H1 (cell line): ENCODE results near the gene LPCAT3. TPM values are rescaled to one million over a fixed set of nuclear protein-coding genes. Genes with fewer than 3 reads are reported as not detected.

Source experiments
- CTCF ChIA-PET: fragments of 300-600 bp; sonication (Branson Sonifier 250); formaldehyde crosslinking; loops from one replicate; lab custom pipeline; 2021; ENCODE audit not compliant: partially characterized antibody; lab: Charles Lee
- POLR2A ChIA-PET: fragments of 300-600 bp; sonication (Branson Sonifier 250); formaldehyde crosslinking; loops from one replicate; lab custom pipeline; 2021; ENCODE audit warnings: inconsistent platforms; ENCODE audit not compliant: partially characterized antibody; lab: Charles Lee
- DNase-seq, 2 experiments: peaks; one replicate each; pipeline versions ENCODE4 v3.0.0 to v3.0.0-alpha.2; 2010 to 2022; ENCODE audit warnings: low spot score in 2 of 2, low read depth in 1 of 2, mixed read lengths in 1 of 2
- FAIRE-seq: peaks from 2 replicates; lab custom pipeline; 2011; peaks lifted over from hg19 to GRCh38; lab: Jason Lieb, UNC
- H2AFZ ChIP-seq: 2 replicates; pipeline ENCODE4 v1.8.1; 2012; ENCODE audit warnings: low read length, inconsistent platforms
- H2AK5ac ChIP-seq: 2 replicates; pipeline ENCODE4 v1.6.1; 2013; ENCODE audit warnings: low read depth, low read length
- H2BK120ac ChIP-seq: replicated peaks from 2 replicates; pipeline ENCODE3; 2013; ENCODE audit warnings: low read depth, low read length, inconsistent platforms
- H2BK12ac ChIP-seq: 2 replicates; pipeline ENCODE4 v1.6.1; 2013; ENCODE audit warnings: low read depth, low read length
- H2BK15ac ChIP-seq: 2 replicates; pipeline ENCODE4 v1.6.1; 2013; ENCODE audit warnings: low read length
- H2BK20ac ChIP-seq: 2 replicates; pipeline ENCODE4 v1.6.1; 2013; ENCODE audit warnings: low read length
- H2BK5ac ChIP-seq: 2 replicates; pipeline ENCODE4 v1.6.1; 2013; ENCODE audit warnings: low read depth, low read length
- H3K14ac ChIP-seq: 2 replicates; pipeline ENCODE4 v1.6.1; 2013; ENCODE audit warnings: inconsistent platforms; ENCODE audit not compliant: insufficient read length
- H3K18ac ChIP-seq: 2 replicates; pipeline ENCODE4 v1.6.1; 2013; ENCODE audit warnings: low read length; ENCODE audit errors: extremely low read depth
- H3K23ac ChIP-seq: 2 replicates; pipeline ENCODE4 v1.6.1; 2013; ENCODE audit warnings: inconsistent platforms; ENCODE audit not compliant: insufficient read length
- H3K23me2 ChIP-seq: 2 replicates; pipeline ENCODE4 v1.6.1; 2013; ENCODE audit warnings: low read depth, low read length
- H3K27ac ChIP-seq: 2 replicates; pipeline ENCODE4 v1.6.1; 2011; ENCODE audit warnings: low read depth, low read length, inconsistent platforms
- H3K27me3 ChIP-seq, 4 experiments: replicated peaks in 1 of 4; 1 replicate in 1 of 4; 2 replicates in 3 of 4; pipeline versions ENCODE4 v1.6.1 to v1.8.1; 2011 to 2013; ENCODE audit warnings: low read length in 3 of 4, mild to moderate bottlenecking in 3 of 4, inconsistent platforms in 2 of 4, mixed read lengths in 2 of 4, moderate library complexity in 1 of 4; ENCODE audit not compliant: control insufficient read depth in 3 of 4, insufficient read depth in 3 of 4; ENCODE audit errors: extremely low read depth in 1 of 4
- H3K36me3 ChIP-seq, 4 experiments: 2 replicates each; pipeline versions ENCODE4 v1.6.1 to v1.8.1; 2011 to 2013; ENCODE audit warnings: mild to moderate bottlenecking in 4 of 4, low read length in 3 of 4, moderate library complexity in 2 of 4, control low read depth in 1 of 4, inconsistent platforms in 1 of 4; ENCODE audit not compliant: insufficient read depth in 4 of 4, control insufficient read depth in 2 of 4
- H3K4ac ChIP-seq: replicated peaks from 2 replicates; pipeline ENCODE3; 2013; ENCODE audit warnings: low read length, low read depth, mixed read lengths, inconsistent platforms; ENCODE audit not compliant: insufficient read length
- H3K4me1 ChIP-seq, 4 experiments: replicated peaks in 1 of 4; 1 replicate in 1 of 4; 2 replicates in 3 of 4; pipeline versions ENCODE4 v1.6.1 to v1.8.1; 2011 to 2013; ENCODE audit warnings: low read length in 3 of 4, inconsistent platforms in 2 of 4, mixed read lengths in 1 of 4; ENCODE audit not compliant: insufficient read depth in 4 of 4, control insufficient read depth in 3 of 4
- H3K4me2 ChIP-seq, 2 experiments: 2 replicates each; pipeline versions ENCODE4 v1.6.1 to v1.8.1; 2011 to 2013; ENCODE audit warnings: low read depth in 2 of 2, low read length in 2 of 2, control low read depth in 1 of 2, inconsistent platforms in 1 of 2, mild to moderate bottlenecking in 1 of 2; ENCODE audit not compliant: insufficient read depth in 1 of 2
- H3K4me3 ChIP-seq, 4 experiments: fragments of 200-600, 300-600 bp in 1 of 4; sonication (generic), shearing (Covaris generic), sonication (Bioruptor Twin) in 1 of 4; 2 replicates each; pipeline versions ENCODE4 v1.5.1 to v1.8.1; 2011 to 2016; ENCODE audit warnings: low read length in 4 of 4, low read depth in 3 of 4, control low read depth in 2 of 4, inconsistent platforms in 2 of 4, mild to moderate bottlenecking in 2 of 4, mixed read lengths in 1 of 4, moderate library complexity in 1 of 4; ENCODE audit not compliant: insufficient read depth in 2 of 4; ENCODE audit errors: extremely low read depth in 1 of 4
- H3K56ac ChIP-seq: replicated peaks from 2 replicates; pipeline ENCODE3; 2013; ENCODE audit warnings: low read depth, mild to moderate bottlenecking, mixed read lengths, low read length, inconsistent platforms; ENCODE audit not compliant: insufficient read length
- H3K79me1 ChIP-seq: 2 replicates; pipeline ENCODE4 v1.6.1; 2013; ENCODE audit warnings: low read depth, low read length, control low read depth
- H3K79me2 ChIP-seq, 2 experiments: 2 replicates each; pipeline versions ENCODE4 v1.6.1 to v1.8.1; 2012 to 2013; ENCODE audit warnings: low read length in 2 of 2, mild to moderate bottlenecking in 2 of 2, inconsistent platforms in 1 of 2; ENCODE audit not compliant: insufficient read depth in 2 of 2, control insufficient read depth in 1 of 2
- H3K9ac ChIP-seq, 4 experiments: replicated peaks in 1 of 4; 1 replicate in 1 of 4; 2 replicates in 3 of 4; pipeline versions ENCODE4 v1.6.1 to v1.8.1; 2011 to 2013; ENCODE audit warnings: low read depth in 3 of 4, low read length in 3 of 4, control low read depth in 2 of 4, mild to moderate bottlenecking in 2 of 4, moderate library complexity in 2 of 4, inconsistent platforms in 1 of 4; ENCODE audit errors: extremely low read depth in 1 of 4
- H3K9me3 ChIP-seq, 2 experiments: 2 replicates each; pipeline versions ENCODE4 v1.6.1 to v1.8.1; 2012 to 2013; ENCODE audit warnings: mild to moderate bottlenecking in 2 of 2, moderate library complexity in 2 of 2, control low read depth in 1 of 2, inconsistent platforms in 1 of 2, low read depth in 1 of 2, low read length in 1 of 2, mixed read lengths in 1 of 2; ENCODE audit not compliant: insufficient read depth in 2 of 2
- H4K20me1 ChIP-seq, 2 experiments: replicated peaks in 1 of 2; 2 replicates each; pipeline versions ENCODE3 to v1.8.1; 2011 to 2013; ENCODE audit warnings: inconsistent platforms in 2 of 2, low read length in 2 of 2, mild to moderate bottlenecking in 1 of 2; ENCODE audit not compliant: insufficient read depth in 2 of 2, control insufficient read depth in 1 of 2
- H4K5ac ChIP-seq: 2 replicates; pipeline ENCODE4 v1.6.1; 2013; ENCODE audit warnings: low read length, low read depth, mixed read lengths, inconsistent platforms; ENCODE audit not compliant: insufficient read length
- H4K8ac ChIP-seq: 2 replicates; pipeline ENCODE4 v1.8.0; 2013; ENCODE audit warnings: mild to moderate bottlenecking, moderate library complexity, low read length, inconsistent platforms; ENCODE audit not compliant: insufficient read depth; ENCODE audit errors: extremely low read depth
- H4K91ac ChIP-seq: replicated peaks from 2 replicates; pipeline ENCODE3; 2013; ENCODE audit warnings: low read length, mixed read lengths, inconsistent platforms; ENCODE audit not compliant: insufficient read length
- CREB1 ChIP-seq: IDR thresholded peaks from 2 replicates; pipeline ENCODE4 v1.6.1; 2012; ENCODE audit warnings: inconsistent platforms
- KDM4A ChIP-seq: IDR thresholded peaks from one replicate; pipeline ENCODE4 v1.7.1; 2012; ENCODE audit warnings: low read depth, mild to moderate bottlenecking, moderate library complexity, low read length, inconsistent platforms; ENCODE audit not compliant: severe bottlenecking
- NRF1 ChIP-seq: IDR thresholded peaks from 2 replicates; pipeline ENCODE4 v1.6.1; 2011; ENCODE audit warnings: mild to moderate bottlenecking, low read depth, low read length, improper control_type of control experiment
- RBBP5 ChIP-seq: IDR thresholded peaks from 2 replicates; pipeline ENCODE4 v1.7.1; 2012; ENCODE audit warnings: low read depth, mild to moderate bottlenecking, inconsistent platforms, low read length, moderate library complexity, borderline replicate concordance
- SAP30 ChIP-seq: fragments of 300-600 bp; sonication (generic); IDR thresholded peaks from 2 replicates; pipeline ENCODE4 v1.7.1; 2012; ENCODE audit warnings: low read length, moderate library complexity, mild to moderate bottlenecking, inconsistent platforms; ENCODE audit not compliant: insufficient read depth, insufficient replicate concordance
- WGBS, 2 experiments: shearing (Covaris generic) in 1 of 2; methylation state at CpG; one replicate each; pipeline versions ENCODE4 v1.1.6 to v1.1.7; 2013 to 2015; ENCODE audit warnings: low lambda C conversion rate in 2 of 2, mixed read lengths in 2 of 2, inconsistent platforms in 1 of 2, low coverage in 1 of 2, missing lambda C conversion rate in 1 of 2; ENCODE audit not compliant: insufficient replicate concordance in 2 of 2, insufficient coverage in 1 of 2, insufficient read length in 1 of 2; ENCODE audit errors: extremely low coverage in 1 of 2, missing lambda C conversion rate in 1 of 2; 5-methylcytosine and 5-hydroxymethylcytosine counted together
- long read RNA-seq, 2 experiments: library from RNA in 1 of 2; library from capped mRNA in 1 of 2; stranded (forward); transcript quantifications; one replicate each; pipeline ENCODE4 v2.0.0, GENCODE V29; 2021; ENCODE audit warnings: inconsistent platforms in 1 of 2
- polyA minus RNA-seq, 3 experiments: library from RNA; depleted of rRNA, polyadenylated mRNA; stranded (reverse); fragments of >200 nt; gene quantifications; 1 replicate in 2 of 3; 2 replicates in 1 of 3; pipeline ENCODE4 v1.2.3, GENCODE V29; 2011
- polyA plus RNA-seq, 7 experiments: library from polyadenylated mRNA; depleted of rRNA in 3 of 7; stranded (reverse) in 5 of 7; unstranded in 2 of 7; fragments of >200 nt in 5 of 7; fragments of 200-250 nt in 2 of 7; gene quantifications; 1 replicate in 5 of 7; 2 replicates in 1 of 7; 4 replicates in 1 of 7; pipeline versions ENCODE4 v1.2.1 to v1.2.3, GENCODE V29; 2011 to 2013; ENCODE audit warnings: missing spikeins in 2 of 7, mixed read lengths in 2 of 7
- total RNA-seq: library from RNA; stranded (reverse); fragmentation: NEBNext Ultra II Directional; extraction: Animal tissue kit (Norgen Biotek cat#: 25700); gene quantifications from 2 replicates; pipeline ENCODE4 v1.2.1, GENCODE V29; 2021

The LPCAT3 gene, protein sequence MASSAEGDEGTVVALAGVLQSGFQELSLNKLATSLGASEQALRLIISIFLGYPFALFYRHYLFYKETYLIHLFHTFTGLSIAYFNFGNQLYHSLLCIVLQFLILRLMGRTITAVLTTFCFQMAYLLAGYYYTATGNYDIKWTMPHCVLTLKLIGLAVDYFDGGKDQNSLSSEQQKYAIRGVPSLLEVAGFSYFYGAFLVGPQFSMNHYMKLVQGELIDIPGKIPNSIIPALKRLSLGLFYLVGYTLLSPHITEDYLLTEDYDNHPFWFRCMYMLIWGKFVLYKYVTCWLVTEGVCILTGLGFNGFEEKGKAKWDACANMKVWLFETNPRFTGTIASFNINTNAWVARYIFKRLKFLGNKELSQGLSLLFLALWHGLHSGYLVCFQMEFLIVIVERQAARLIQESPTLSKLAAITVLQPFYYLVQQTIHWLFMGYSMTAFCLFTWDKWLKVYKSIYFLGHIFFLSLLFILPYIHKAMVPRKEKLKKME
- 55.2 and 55.8 TPM in 2 replicates for total RNA-seq
- polyA plus RNA-seq (2011; rRNA removed), result 69.5 and 70.4 TPM in 2 replicates
- polyA plus RNA-seq (2011; cell fraction: cytosol; rRNA removed), result 57.4 TPM
- polyA plus RNA-seq (2011; cell fraction: nucleus; rRNA removed), result 43.4 TPM
- 44.4 to 58.3 TPM (median 52.3 TPM) in 4 replicates for polyA plus RNA-seq (2012, experiment 1 of 2)
- polyA plus RNA-seq (2012, experiment 2 of 2), result 64.6 TPM
- polyA plus RNA-seq (2013, experiment 1 of 2), result 62.9 TPM
- polyA plus RNA-seq (2013, experiment 2 of 2), result 71.6 TPM
- 71.5 and 74.5 TPM in 2 replicates for polyA minus RNA-seq (2011; rRNA and poly(A)+ RNA removed)
- 30.5 TPM for polyA minus RNA-seq (2011; cell fraction: cytosol; rRNA and poly(A)+ RNA removed)
- 53.1 TPM for polyA minus RNA-seq (2011; cell fraction: nucleus; rRNA and poly(A)+ RNA removed)
- long read RNA-seq, experiment 1, partial matches to known transcripts, result 17 of 45 reads
- long read RNA-seq, experiment 1, other reads (novel, unspliced or antisense), result 28 of 45 reads
- long read RNA-seq, experiment 2, transcript LPCAT3-201 (13 exons, 2,268 nt), result major isoform, 19 of 28 reads
- long read RNA-seq, experiment 2, partial matches to known transcripts, result 4 of 28 reads
- long read RNA-seq, experiment 2, other reads (novel, unspliced or antisense), result 5 of 28 reads

DNA sequence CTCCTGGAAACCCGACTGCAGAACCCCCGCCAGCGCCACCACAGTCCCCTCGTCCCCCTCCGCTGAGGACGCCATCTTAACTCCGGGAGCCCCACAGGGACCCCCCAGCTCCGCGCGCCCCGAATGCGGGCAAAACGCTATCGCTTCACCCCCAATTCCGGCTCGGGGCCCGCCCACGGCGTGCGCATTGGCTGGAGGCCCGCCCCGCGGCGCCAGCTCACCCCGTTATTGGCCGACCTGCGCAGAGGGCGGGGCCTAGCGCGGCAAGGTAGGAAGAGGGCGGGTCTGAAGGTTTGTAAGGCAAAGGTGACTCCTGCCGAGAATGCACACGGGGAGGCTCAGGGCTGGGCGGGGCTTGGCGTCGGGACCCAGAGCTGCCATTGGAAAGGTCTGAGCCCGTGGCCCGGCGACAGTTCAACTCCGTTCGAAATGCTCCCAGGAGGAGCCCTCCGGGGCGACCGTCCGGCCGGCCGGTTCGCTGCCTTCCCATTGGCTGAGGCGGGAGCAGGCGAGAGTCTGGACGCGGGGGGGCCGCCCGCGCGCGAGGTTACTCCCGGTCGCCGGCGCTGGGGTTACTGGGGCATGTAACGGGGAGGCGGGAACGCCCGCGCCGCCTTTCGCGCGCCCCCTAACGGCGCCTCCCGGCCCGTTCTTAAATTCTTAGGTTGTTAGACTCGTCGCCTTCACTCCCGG, at the start of gene LPCAT3:
Gene LPCAT3 (minus strand): TSS at position 127 of the 693 bp plus-strand sequence. CDS start 52 bp downstream, at position 75.
- ChIA-PET POLR2A (interaction anchor here (1.0 to 3.6 kb wide), 11 partner anchors 14 to 151 kb away, joined by 3 to 27 read pairs (median 6); partner anchors contain the start of genes C12orf57, C1RL, RNU7-1 and TPI1), CTCF (interaction anchor here (0.8 to 3.4 kb wide), 17 partner anchors 10 to 146 kb away, joined by 3 to 14 read pairs (median 4); partner anchors contain the start of genes C1R and C1RL)
- H3K79me1 ChIP-seq, result peaks cover 8% of the 10 kb centered on the region; the same call in 1 of the 2 replicates
- peak within 1 kb of the TSS; percentile 80 for H3K4ac ChIP-seq
- peak within 1 kb of the TSS; percentile 84 to 87 for H3K4me2 ChIP-seq
- H2BK5ac ChIP-seq, result peak within 1 kb of the TSS; percentile 94
- no peak within 1 kb of the TSS for H3K23ac ChIP-seq
- peak within 1 kb of the TSS; percentile 92 for H3K56ac ChIP-seq
- H2AK5ac ChIP-seq, result no peak within 1 kb of the TSS
- H4K20me1 ChIP-seq, result peaks cover 2 to 4% of the 10 kb centered on the region in 2 experiments
- peak within 1 kb of the TSS; percentile 91 for H4K91ac ChIP-seq
- H2BK20ac ChIP-seq, result no peak within 1 kb of the TSS
- peak within 1 kb of the TSS; percentile 75; the same call in 1 of the 2 replicates for H2BK12ac ChIP-seq
- peak within 1 kb of the TSS; percentile 54 to 85 (median 68) for H3K9ac ChIP-seq
- peak within 1 kb of the TSS; percentile 83 for H3K18ac ChIP-seq
- peaks cover 0 to 27% of the 10 kb centered on the region in 2 experiments; a peak in 2 of 4 replicates for H3K79me2 ChIP-seq
- no peak within 1 kb of the TSS for H3K14ac ChIP-seq
- H3K4me3 ChIP-seq, result peak within 1 kb of the TSS; percentile 74 to 91 (median 80)
- H3K36me3 ChIP-seq, result no peaks in the 10 kb centered on the region
- DNase-seq (peak; percentile 86 to 98), FAIRE-seq (no peak)
- H2BK15ac ChIP-seq, result peak within 1 kb of the TSS; percentile 81; the same call in 1 of the 2 replicates
- WGBS, 2 experiments, result 4% methylated on average over 55 of the region's 77 CpGs; no CpG with 5 or more reads in 1 of the 2 experiments
- H3K27me3 ChIP-seq, result no peaks in the 10 kb centered on the region
- no peak within 1 kb of the TSS for H2BK120ac ChIP-seq
- peak within 1 kb of the TSS; percentile 76; the same call in 1 of the 2 replicates for H3K27ac ChIP-seq
- H4K5ac ChIP-seq, result peak within 1 kb of the TSS; percentile 77
- H2AFZ ChIP-seq, result peak within 1 kb of the TSS; percentile 20; the same call in 1 of the 2 replicates
- H4K8ac ChIP-seq, result peak within 1 kb of the TSS; percentile 92; the same call in 1 of the 2 replicates
- no peaks in the 10 kb centered on the region for H3K9me3 ChIP-seq
- peaks cover 0 to 3% (median under 1%) of the 10 kb centered on the region in 4 experiments; a peak in 2 of 7 replicates for H3K4me1 ChIP-seq
- H3K23me2 ChIP-seq, result 0 out of 2 replicates have a peak, but pooled peaks cover 3% of the 10 kb centered on the region
- TF ChIP-seq CREB1 (peak; percentile 18), NRF1 (peak; percentile 52), RBBP5 (peak; percentile 76; the same call in 1 of the 2 replicates), KDM4A (peak; percentile 92), SAP30 (no peak)
